ENCODE results near the gene MEAK7. TPM values are rescaled to one million over a fixed set of nuclear protein-coding genes. Genes with fewer than 3 reads are reported as not detected.

MEAK7 gene
- 11.3 and 12.0 TPM in 2 replicates for total RNA-seq

GRCh38 chr16:84504420-84505248 lies at the start of gene MEAK7:
MEAK7 (minus strand) TSS chr16:84504659; CDS start chr16:84498086, 6,573 bp downstream.

Other genes starting within 250 kb of the MEAK7 start
- 0.59 TPM in 1 of 2 replicates, not detected in the other for gene WFDC1, start 209.8 kb downstream of the MEAK7 start, total RNA-seq
- not detected in 2 replicates for gene ATP2C2, start 136.1 kb downstream of the MEAK7 start, total RNA-seq
- 304 and 327 TPM in 2 replicates for gene COTL1, start 113.4 kb upstream of the MEAK7 start, total RNA-seq
- gene KLHL36, start 143.9 kb upstream of the MEAK7 start, total RNA-seq = 30.8 and 31.8 TPM in 2 replicates
- 49.9 and 53.8 TPM in 2 replicates for gene USP10, start 195.3 kb upstream of the MEAK7 start, total RNA-seq

Data from bronchus fibroblast of lung (primary cell).